Endothelial cell of umbilical vein (primary cell): ENCODE results near the gene DTX3L. TPM values are rescaled to one million over a fixed set of nuclear protein-coding genes. Genes with fewer than 3 reads are reported as not detected.

ENCODE experiments used
- BruUV-seq: library from RNA; stranded (reverse); fragments of 400-500 nt; replicated peaks from 2 replicates; lab custom pipeline; 2021; lab: Mats Ljungman, UMichigan
- CTCF ChIA-PET: fragments of 300-600, 350-600 bp; sonication (Branson Sonifier 250); formaldehyde crosslinking; loops from one replicate; lab custom pipeline; 2021; ENCODE audit warnings: antibody characterized with exemption, inconsistent platforms; lab: Charles Lee
- POLR2A ChIA-PET: fragments of 300-600, 350-600 bp; sonication (Branson Sonifier 250); formaldehyde crosslinking; loops from one replicate; lab custom pipeline; 2021; ENCODE audit warnings: antibody characterized with exemption, inconsistent platforms; lab: Charles Lee
- DNase-seq: peaks from one replicate; pipeline ENCODE4 v3.0.0-alpha.2; 2011; ENCODE audit warnings: low read depth, low spot score
- FAIRE-seq: peaks from 2 replicates; lab custom pipeline; 2011; peaks lifted over from hg19 to GRCh38; lab: Jason Lieb, UNC
- H2AFZ ChIP-seq: 2 replicates; pipeline ENCODE4 v1.6.0; 2012; ENCODE audit warnings: low read depth, low read length, control low read depth, inconsistent platforms
- H3K27ac ChIP-seq: 2 replicates; pipeline ENCODE4 v1.5.1; 2011; ENCODE audit warnings: low read depth, mild to moderate bottlenecking, control low read depth, low read length, moderate library complexity; ENCODE audit not compliant: insufficient read depth
- H3K27me3 ChIP-seq, 2 experiments: 2 replicates each; pipeline versions ENCODE4 v1.6.0 to v1.6.1; 2011; ENCODE audit warnings: low read length in 2 of 2, mixed read lengths in 1 of 2; ENCODE audit not compliant: control insufficient read depth in 2 of 2, insufficient read depth in 2 of 2
- H3K36me3 ChIP-seq, 2 experiments: 2 replicates in 1 of 2; 3 replicates in 1 of 2; pipeline ENCODE4 v1.5.1; 2011; ENCODE audit warnings: low read length in 2 of 2, mild to moderate bottlenecking in 1 of 2, moderate library complexity in 1 of 2; ENCODE audit not compliant: control insufficient read depth in 2 of 2, insufficient read depth in 2 of 2; ENCODE audit errors: extremely low read depth in 1 of 2
- H3K4me1 ChIP-seq: 3 replicates; pipeline ENCODE4 v1.5.1; 2011; ENCODE audit warnings: mild to moderate bottlenecking, low read length; ENCODE audit not compliant: control insufficient read depth, insufficient read depth; ENCODE audit errors: extremely low read depth
- H3K4me2 ChIP-seq: 2 replicates; pipeline ENCODE4 v1.6.1; 2011; ENCODE audit warnings: low read length, control low read depth, mixed read lengths; ENCODE audit not compliant: insufficient read depth
- H3K4me3 ChIP-seq, 3 experiments: fragments of 200-600 bp in 1 of 3; sonication (generic), shearing (Covaris generic) in 1 of 3; replicated peaks in 1 of 3; 2 replicates each; pipeline ENCODE4 v1.5.1; 2011 to 2016; ENCODE audit warnings: control low read depth in 3 of 3, low read length in 3 of 3, mild to moderate bottlenecking in 2 of 3, inconsistent platforms in 1 of 3, low read depth in 1 of 3, moderate library complexity in 1 of 3; ENCODE audit not compliant: insufficient read depth in 1 of 3
- H3K79me2 ChIP-seq: 2 replicates; pipeline ENCODE4 v1.6.0; 2012; ENCODE audit warnings: low read length, inconsistent platforms; ENCODE audit not compliant: control insufficient read depth, insufficient read depth
- H3K9ac ChIP-seq: replicated peaks from 2 replicates; pipeline ENCODE3; 2011; ENCODE audit warnings: low read length, control low read depth; ENCODE audit not compliant: insufficient read depth; ENCODE audit errors: extremely low read depth
- H3K9me1 ChIP-seq: replicated peaks from 3 replicates; pipeline ENCODE4 v1.6.0; 2011; ENCODE audit warnings: mild to moderate bottlenecking, low read length; ENCODE audit not compliant: control insufficient read depth, insufficient read depth; ENCODE audit errors: extremely low read depth
- H3K9me3 ChIP-seq: replicated peaks from 2 replicates; pipeline ENCODE4 v1.5.1; 2012; ENCODE audit warnings: low read length, inconsistent platforms; ENCODE audit not compliant: control insufficient read depth, insufficient read depth
- H4K20me1 ChIP-seq: replicated peaks from 2 replicates; pipeline ENCODE3; 2011; ENCODE audit warnings: mild to moderate bottlenecking, low read length; ENCODE audit not compliant: control insufficient read depth, insufficient read depth; ENCODE audit errors: extremely low read depth
- CTCF ChIP-seq, 2 donors: IDR thresholded peaks; 1 replicate in 1 of 2; 2 replicates in 1 of 2; pipeline ENCODE4 v1.5.1; 2011; ENCODE audit warnings: low read length in 2 of 2, mild to moderate bottlenecking in 2 of 2, moderate library complexity in 2 of 2, control low read depth in 1 of 2, inconsistent platforms in 1 of 2, low read depth in 1 of 2; ENCODE audit not compliant: insufficient read depth in 1 of 2; ENCODE audit errors: extremely low read depth in 1 of 2
- EZH2 ChIP-seq: IDR thresholded peaks from 2 replicates; pipeline ENCODE4 v1.6.1; 2012; ENCODE audit warnings: borderline replicate concordance, low read depth, mild to moderate bottlenecking, moderate library complexity, low read length, inconsistent platforms; ENCODE audit not compliant: severe bottlenecking
- FOS ChIP-seq: IDR thresholded peaks from 2 replicates; pipeline ENCODE4 v1.6.1; 2011; ENCODE audit warnings: mild to moderate bottlenecking, low read length, moderate library complexity, borderline replicate concordance; ENCODE audit not compliant: insufficient read depth
- GATA2 ChIP-seq: IDR thresholded peaks from 2 replicates; pipeline ENCODE4 v1.7.0; 2011; ENCODE audit warnings: low read depth, mild to moderate bottlenecking, moderate library complexity, mixed read lengths, low read length; ENCODE audit not compliant: insufficient read length, insufficient read depth
- JUN ChIP-seq: IDR thresholded peaks from 2 replicates; pipeline ENCODE4 v1.6.1; 2011; ENCODE audit warnings: borderline replicate concordance, low read depth; ENCODE audit not compliant: insufficient read length, insufficient read depth
- MAX ChIP-seq: IDR thresholded peaks from 2 replicates; pipeline ENCODE4 v1.6.1; 2011; ENCODE audit not compliant: insufficient read depth, insufficient read length
- MYC ChIP-seq: IDR thresholded peaks from one replicate; pipeline ENCODE4 v1.6.1; 2011; ENCODE audit warnings: mild to moderate bottlenecking, low read depth, low read length
- POLR2A ChIP-seq: IDR thresholded peaks from 2 replicates; pipeline ENCODE4 v1.6.1; 2012; ENCODE audit warnings: low read depth, mild to moderate bottlenecking, control low read depth, low read length
- POLR2AphosphoS5 ChIP-seq: IDR thresholded peaks from 2 replicates; pipeline ENCODE4 v1.6.1; 2012; ENCODE audit warnings: low read depth, mild to moderate bottlenecking, control low read depth, low read length, moderate library complexity; ENCODE audit not compliant: insufficient read depth
- dilution Hi-C: fragments of 300-500 bp; cut with MboI; formaldehyde crosslinking; loops from one replicate; pipeline ENCODE4 v1.15.0; 2019; ENCODE audit warnings: low sequenced_read_pairs; ENCODE audit not compliant: extremely low pct_ligation_motif_present
- intact Hi-C: fragments of 100-400 bp; cut with micrococcal nuclease; formaldehyde crosslinking; loops from one replicate; pipeline ENCODE4 v1.10.0; 2022
- polyA plus RNA-seq, 4 experiments: library from polyadenylated mRNA; depleted of rRNA in 3 of 4; stranded (reverse) in 3 of 4; unstranded in 1 of 4; fragments of >200 nt; gene quantifications; 2 replicates each; pipeline versions ENCODE4 v1.2.1 to v1.2.3, GENCODE V29; 2011 to 2012; ENCODE audit warnings: missing spikeins in 1 of 4
- total RNA-seq: library from RNA; stranded (reverse); gene quantifications from 2 replicates; pipeline ENCODE4 v1.2.3, GENCODE V29; 2021

The DTX3L gene
- total and polyA plus RNA-seq, 2 donors (not counting 3 experiments of a cell fraction or from before 2014, with no cell fraction given), result 3.2 to 20.5 TPM

GRCh38 chr3:122523317-122523716, 40.8 kb upstream of the DTX3L start:
- TF ChIP-seq EZH2 (no peak), MYC (no peak), GATA2 (no peak), MAX (no peak), POLR2AphosphoS5 (no peak), POLR2A (no peak), FOS (no peak), CTCF (IDR thresholded peaks at IDR 0.05; ENCODE audit: extremely low read depth in 1 of 2, insufficient read depth in 1 of 2, low read depth in 1 of 2, low read length in 2 of 2) (no peak), JUN (no peak)
- DNase-seq (no peak), FAIRE-seq (no peak)
- H3K79me2 ChIP-seq, result no peaks in the 10 kb centered on the region
- no peak overlapping the region for H3K27ac ChIP-seq
- ChIA-PET CTCF (no interaction called here), POLR2A (no interaction called here)
- H3K27me3 ChIP-seq, result peaks cover 1 to 2% of the 10 kb centered on the region in 2 experiments
- no peak overlapping the region for H3K9ac ChIP-seq
- H3K36me3 ChIP-seq, result no peaks in the 10 kb centered on the region
- no peaks in the 10 kb centered on the region for H3K9me1 ChIP-seq
- H3K4me3 ChIP-seq, result no peak overlapping the region
- dilution Hi-C loops, result no loop called here
- no peak overlapping the region for H3K4me2 ChIP-seq
- no TSS peak for BruUV-seq
- H3K4me1 ChIP-seq, result no peaks in the 10 kb centered on the region
- intact Hi-C loops, result no loop called here
- H4K20me1 ChIP-seq, result no peaks in the 10 kb centered on the region
- no peak overlapping the region for H2AFZ ChIP-seq
- H3K9me3 ChIP-seq, result no peaks in the 10 kb centered on the region
